HUES64 (cell line): ENCODE results near the gene FBXO11.
"Not testable (repeated sequence)": the region's sequence is repeated elsewhere in the genome, so short reads cannot be mapped to it uniquely, and the experiment has no call there.

Experiments
- H3K27ac ChIP-seq: 2 replicates; pipeline ENCODE4 v1.7.0; 2013; ENCODE audit warnings: low read depth, low read length, inconsistent platforms
- H3K27me3 ChIP-seq: 2 replicates; pipeline ENCODE4 v1.6.1; 2013; ENCODE audit warnings: mild to moderate bottlenecking, low read length; ENCODE audit not compliant: insufficient read depth
- H3K36me3 ChIP-seq: 2 replicates; pipeline ENCODE4 v1.6.1; 2013; ENCODE audit warnings: mild to moderate bottlenecking, low read length; ENCODE audit not compliant: insufficient read depth
- H3K4me1 ChIP-seq: 2 replicates; pipeline ENCODE4 v1.6.1; 2013; ENCODE audit warnings: mild to moderate bottlenecking, low read length, moderate library complexity; ENCODE audit not compliant: insufficient read depth
- H3K4me3 ChIP-seq: 2 replicates; pipeline ENCODE4 v1.5.1; 2013; ENCODE audit warnings: mild to moderate bottlenecking, low read length, moderate library complexity
- H3K9ac ChIP-seq: 2 replicates; pipeline ENCODE4 v1.6.1; 2013; ENCODE audit warnings: mild to moderate bottlenecking, low read depth, low read length
- H3K9me3 ChIP-seq: 2 replicates; pipeline ENCODE4 v1.6.1; 2013; ENCODE audit warnings: low read depth, low read length; ENCODE audit not compliant: insufficient read depth
- WGBS: fragments of 150-250, 120-280 bp; methylation state at CpG from one replicate; pipeline ENCODE4 v1.1.7; 2013; ENCODE audit warnings: missing lambda C conversion rate; 5-methylcytosine and 5-hydroxymethylcytosine counted together

The FBXO11 gene

DNA sequence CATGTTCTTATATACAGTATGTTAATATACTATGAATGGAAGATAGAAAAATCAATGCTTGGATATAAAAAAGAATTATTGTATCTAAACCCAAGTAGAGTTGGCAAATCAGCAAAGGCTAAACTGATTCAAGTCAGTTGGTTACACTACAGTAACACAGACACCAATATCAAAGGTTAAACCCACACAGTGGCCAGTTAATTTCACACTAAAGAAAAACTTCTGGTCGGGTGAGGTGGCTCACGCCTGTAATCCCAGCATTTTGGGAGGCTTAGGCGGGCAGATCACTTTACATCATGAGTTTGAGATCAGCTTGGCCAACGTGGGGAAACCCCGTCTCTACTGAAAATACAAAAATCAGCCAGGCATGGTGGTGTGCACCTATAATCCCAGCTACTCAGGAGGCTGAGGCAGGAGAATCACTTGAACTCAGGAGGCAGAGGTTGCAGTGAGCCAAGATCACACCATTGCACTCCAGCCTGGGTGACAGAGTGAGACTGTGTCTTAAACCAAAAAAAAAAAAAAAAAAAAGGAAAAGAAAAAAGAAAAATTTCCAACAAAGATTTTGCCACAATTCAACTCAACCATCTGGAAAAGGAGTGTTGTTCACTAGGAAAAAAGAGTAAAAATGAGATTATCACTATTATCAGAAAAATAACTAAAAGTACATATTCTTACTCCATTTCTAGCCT, 9.0 kb downstream of the FBXO11 start:
- H3K9me3 ChIP-seq, H3K4me3 ChIP-seq, H3K27ac ChIP-seq, H3K27me3 ChIP-seq, H3K36me3 ChIP-seq, H3K9ac ChIP-seq: not testable (repeated sequence)
- WGBS = 91% methylated on average over 5 of the region's 5 CpGs
- H3K4me1 ChIP-seq = peaks cover 31% of the 10 kb centered on the region

DNA sequence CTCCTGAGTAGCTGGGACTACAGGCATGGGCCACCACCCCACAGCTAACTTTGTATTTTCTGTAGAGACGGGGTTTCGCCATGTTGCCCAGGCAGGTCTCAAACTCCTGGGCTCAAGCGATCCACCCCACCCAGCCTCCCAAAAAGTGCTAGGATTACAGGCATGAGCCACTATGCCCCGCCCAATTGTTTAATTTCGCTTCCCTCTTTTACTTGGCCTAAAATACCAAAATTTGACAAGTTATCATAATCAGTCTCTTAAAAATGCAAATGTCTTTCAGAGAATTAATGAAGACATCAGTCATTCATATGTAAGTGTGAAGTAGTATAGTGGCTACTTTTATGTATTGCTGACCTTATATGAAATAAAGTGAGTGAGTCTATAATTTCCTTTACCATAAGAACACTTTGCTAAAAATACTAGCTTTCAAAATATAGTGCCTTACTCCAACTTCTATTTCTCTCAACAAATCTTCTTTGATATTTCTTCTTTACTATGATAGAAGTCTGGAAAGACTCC, 9.8 kb downstream of the FBXO11 start:
- H3K9me3 ChIP-seq = no peaks in the 10 kb centered on the region
- no peak overlapping the region for H3K27ac ChIP-seq
- 0 out of 2 replicates have a peak, but pooled peaks cover 4% of the 10 kb centered on the region for H3K36me3 ChIP-seq
- H3K27me3 ChIP-seq = no peaks in the 10 kb centered on the region
- 89% methylated on average over 5 of the region's 5 CpGs for WGBS
- no peak overlapping the region for H3K4me3 ChIP-seq
- no peak overlapping the region for H3K9ac ChIP-seq
- H3K4me1 ChIP-seq = peaks cover 31% of the 10 kb centered on the region

DNA sequence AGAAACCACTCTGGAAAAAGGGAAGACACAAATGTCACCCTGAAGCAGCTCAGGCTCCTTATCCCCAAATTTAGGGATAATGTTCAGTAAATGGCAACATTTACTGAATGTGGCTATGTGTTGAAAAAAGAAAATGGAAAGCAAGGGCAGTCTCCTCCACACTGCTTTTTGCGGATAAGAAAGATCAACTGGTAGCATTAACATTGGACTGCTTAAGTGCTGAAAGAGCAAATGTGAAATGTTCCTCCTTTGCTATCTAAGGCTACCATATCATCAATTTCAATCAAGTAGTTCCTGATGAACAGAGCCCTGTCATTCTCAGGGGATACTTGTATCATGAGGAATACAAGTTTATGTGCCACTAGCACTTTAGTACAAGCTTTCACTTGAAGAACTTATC, 12.5 kb downstream of the FBXO11 start:
- Histone ChIP-seq H3K9ac (no peak overlapping the region), H3K27ac (no peak overlapping the region), H3K36me3 (no peaks in the 10 kb centered on the region), H3K27me3 (no peaks in the 10 kb centered on the region), H3K9me3 (no peaks in the 10 kb centered on the region), H3K4me3 (no peak overlapping the region), H3K4me1 (peaks cover 31% of the 10 kb centered on the region)
- WGBS = 91% methylated on average over 1 of the region's 1 CpG

DNA sequence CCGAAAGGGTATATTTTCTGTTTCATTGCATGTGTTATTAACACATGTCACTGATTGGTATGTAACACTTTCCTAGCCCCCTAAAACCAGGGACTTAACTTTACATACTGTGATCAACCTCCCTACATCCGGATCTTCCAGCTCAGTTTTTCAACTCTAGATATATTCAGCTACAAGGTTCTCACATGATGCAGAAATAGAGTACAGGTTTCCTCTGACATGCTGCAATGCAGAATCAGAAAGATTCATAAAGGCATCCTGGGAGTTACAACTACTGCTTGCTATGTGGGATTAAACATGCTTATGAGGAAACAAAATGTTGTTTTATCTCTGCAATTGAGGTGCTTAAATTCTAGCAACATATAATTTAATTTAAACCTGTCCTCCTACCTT, 14.0 kb downstream of the FBXO11 start:
- Histone ChIP-seq H3K9me3 (no peaks in the 10 kb centered on the region), H3K9ac (no peak overlapping the region), H3K27me3 (no peaks in the 10 kb centered on the region), H3K27ac (no peak overlapping the region), H3K4me3 (no peak overlapping the region), H3K36me3 (no peaks in the 10 kb centered on the region), H3K4me1 (peaks cover 23% of the 10 kb centered on the region)
- WGBS = 100% methylated on average over 2 of the region's 2 CpGs

DNA sequence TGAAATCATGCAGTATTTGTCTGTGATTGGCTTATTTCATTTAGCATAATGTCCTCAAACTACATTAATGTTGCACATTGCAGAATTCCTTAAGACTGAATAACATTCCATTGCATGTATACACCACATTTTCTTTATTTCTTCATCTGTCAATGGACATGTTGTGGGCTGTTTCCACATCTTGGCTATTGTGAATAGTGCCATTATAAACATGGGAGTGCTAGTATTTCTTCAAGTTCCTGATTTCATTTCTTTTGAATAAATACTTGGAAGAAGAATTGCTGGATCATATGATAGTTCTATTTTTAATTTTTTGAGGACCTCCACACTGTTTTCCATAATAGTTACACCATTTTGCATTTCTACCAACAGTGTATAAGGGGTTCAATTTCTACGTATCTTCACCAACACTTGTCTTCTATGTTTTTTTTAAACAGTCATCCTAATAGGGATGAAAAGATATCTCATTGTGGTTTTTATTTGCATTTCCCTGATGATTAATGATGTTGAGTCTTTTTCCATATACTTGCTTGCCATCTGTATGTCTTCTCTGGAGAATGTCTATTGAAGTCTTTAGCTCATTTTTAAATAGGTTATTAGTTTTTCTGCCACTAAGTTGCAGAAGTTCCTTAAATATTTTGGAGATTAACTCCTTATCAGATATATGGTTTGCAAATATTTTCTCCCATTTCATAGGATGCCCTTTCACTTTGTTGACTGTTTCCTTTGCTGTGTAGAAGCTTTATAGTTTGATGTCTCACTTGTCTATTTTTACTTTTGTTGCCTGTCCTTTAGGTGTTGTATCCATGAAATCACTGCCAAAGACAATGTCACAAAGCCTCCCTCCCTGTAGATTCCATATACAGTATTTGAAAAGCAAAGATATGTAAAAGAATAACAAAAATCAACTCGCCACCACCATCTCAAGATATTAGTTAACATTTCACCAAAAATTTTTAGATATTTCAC, 14.6 kb downstream of the FBXO11 start:
- peaks cover 16% of the 10 kb centered on the region for H3K4me1 ChIP-seq
- 100% methylated on average over 1 of the region's 2 CpGs for WGBS
- H3K4me3 ChIP-seq = no peak overlapping the region

DNA sequence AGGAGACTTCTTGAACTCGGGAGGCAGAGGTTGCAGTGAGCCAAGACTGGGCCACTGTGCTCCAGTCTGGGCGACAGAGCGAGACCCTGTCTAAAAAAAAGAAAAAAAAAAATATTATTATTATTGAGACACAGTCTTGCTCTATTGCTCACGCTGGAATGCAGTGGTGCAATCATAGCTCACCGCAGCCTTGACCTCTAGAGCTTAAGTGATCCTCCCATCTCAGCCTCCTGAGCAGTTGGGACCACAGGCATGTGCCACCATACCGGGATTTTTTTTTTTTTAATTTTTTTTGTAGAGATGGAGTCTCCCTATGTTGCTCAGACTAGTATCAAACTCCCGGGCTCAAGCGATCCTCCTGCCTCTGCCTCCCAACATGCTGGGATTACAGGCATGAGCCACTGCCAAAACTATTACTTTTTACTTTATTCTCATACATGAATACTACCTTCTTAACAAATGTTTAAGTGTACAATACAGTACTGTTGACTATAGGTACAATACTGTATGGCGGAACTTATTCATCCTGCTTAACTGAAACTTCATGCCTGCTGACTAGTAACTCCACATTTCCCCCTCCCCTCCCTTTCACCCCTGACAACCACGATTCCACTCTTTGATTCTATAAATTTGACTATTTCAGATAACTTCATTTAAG, 15.5 kb downstream of the FBXO11 start:
- H3K9me3 ChIP-seq = no peaks in the 10 kb centered on the region
- peaks cover 9% of the 10 kb centered on the region; the same call in 1 of the 2 replicates for H3K4me1 ChIP-seq
- no peak overlapping the region for H3K9ac ChIP-seq
- no peaks in the 10 kb centered on the region for H3K27me3 ChIP-seq
- H3K4me3 ChIP-seq = no peak overlapping the region
- 97% methylated on average over 8 of the region's 10 CpGs for WGBS
- no peaks in the 10 kb centered on the region for H3K36me3 ChIP-seq
- H3K27ac ChIP-seq = no peak overlapping the region

More for the DNA sequence above, 14.6 kb downstream of the FBXO11 start:
- no peaks in the 10 kb centered on the region for H3K27me3 ChIP-seq
- H3K9ac ChIP-seq = no peak overlapping the region
- no peak overlapping the region for H3K27ac ChIP-seq
- no peaks in the 10 kb centered on the region for H3K36me3 ChIP-seq
- no peaks in the 10 kb centered on the region for H3K9me3 ChIP-seq

DNA sequence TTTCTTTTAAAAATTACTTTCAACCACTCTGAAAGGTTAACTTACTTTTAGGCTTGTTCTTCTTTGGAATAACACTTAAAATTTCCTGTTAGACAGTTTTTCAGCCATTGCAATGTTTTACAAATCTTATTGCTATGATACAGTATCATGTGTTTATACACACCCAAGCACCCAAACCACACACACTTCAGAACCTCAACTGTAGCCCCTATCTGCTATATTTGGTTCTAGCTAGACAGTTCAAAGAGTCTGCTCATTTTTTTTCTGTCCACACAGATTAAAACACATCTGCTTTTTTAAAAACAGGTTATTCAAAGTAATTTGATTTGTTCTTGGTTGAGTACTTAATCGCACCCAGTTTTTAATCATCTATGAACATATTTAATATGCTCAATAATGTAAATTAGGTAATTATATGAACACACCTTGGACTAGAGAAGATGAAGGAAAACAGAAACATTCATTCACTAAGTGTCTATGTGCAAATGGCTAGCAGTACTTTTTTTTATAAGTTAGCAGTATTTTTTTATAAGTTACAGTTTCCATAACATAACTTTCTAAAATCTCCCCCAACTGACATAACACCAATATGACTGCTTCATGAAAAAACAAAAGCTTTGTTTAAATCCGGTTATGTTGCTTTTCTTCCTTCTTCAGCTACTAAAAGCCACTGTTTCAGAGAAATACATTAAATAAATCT, 17.6 kb downstream of the FBXO11 start:
- peaks cover 4% of the 10 kb centered on the region; the same call in 1 of the 2 replicates for H3K4me1 ChIP-seq
- H3K36me3 ChIP-seq = no peaks in the 10 kb centered on the region
- no peak overlapping the region for H3K4me3 ChIP-seq
- H3K9ac ChIP-seq = no peak overlapping the region
- H3K27me3 ChIP-seq = no peaks in the 10 kb centered on the region
- 80% methylated on average over 1 of the region's 2 CpGs for WGBS
- H3K9me3 ChIP-seq = no peaks in the 10 kb centered on the region
- H3K27ac ChIP-seq = no peak overlapping the region

DNA sequence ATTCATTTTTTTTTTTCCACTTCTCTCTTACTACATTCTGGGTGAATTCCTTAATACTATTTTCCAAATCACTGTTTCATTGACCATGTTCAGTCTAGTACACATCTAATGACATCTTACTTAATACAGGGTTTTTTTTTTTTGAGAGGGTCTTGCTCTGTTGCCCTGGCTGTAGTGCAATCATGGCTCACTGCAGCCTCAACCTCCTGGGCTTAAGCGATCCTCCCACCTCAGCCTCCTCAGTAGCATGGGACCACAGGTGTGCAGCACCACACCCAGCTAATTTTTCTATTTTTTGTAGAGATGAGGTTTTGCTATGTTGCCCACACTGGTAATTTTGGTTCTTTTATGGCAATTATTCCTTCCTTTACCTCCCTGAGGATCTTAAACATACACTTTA, 29.4 kb downstream of the FBXO11 start:
- WGBS = 100% methylated on average over 1 of the region's 1 CpG
- H3K27me3 ChIP-seq = no peaks in the 10 kb centered on the region
- no peak overlapping the region for H3K9ac ChIP-seq
- peaks cover 2% of the 10 kb centered on the region; the same call in 1 of the 2 replicates for H3K36me3 ChIP-seq
- no peak overlapping the region for H3K4me3 ChIP-seq
- peaks cover 10% of the 10 kb centered on the region; the same call in 1 of the 2 replicates for H3K4me1 ChIP-seq
- no peak overlapping the region for H3K27ac ChIP-seq
- no peaks in the 10 kb centered on the region for H3K9me3 ChIP-seq

DNA sequence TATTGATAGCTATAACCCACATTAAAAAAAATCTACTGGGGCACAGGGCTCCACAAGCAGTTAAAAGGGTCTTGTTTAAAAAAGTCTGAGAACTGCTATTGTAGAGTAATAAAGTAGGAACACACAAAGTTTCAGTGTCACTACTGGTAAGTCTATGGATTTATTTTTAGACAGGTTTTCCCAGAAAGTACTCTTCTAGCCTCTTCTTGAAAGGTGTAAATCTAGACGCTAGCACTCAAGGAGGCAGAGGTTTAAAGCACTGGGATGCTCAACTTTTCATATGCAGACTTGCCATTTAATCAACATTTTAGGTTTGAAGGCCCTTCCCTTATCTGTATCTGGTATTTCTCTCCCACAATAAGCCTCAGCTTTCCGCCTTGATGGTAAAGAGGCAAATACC, 33.4 kb downstream of the FBXO11 start:
- Histone ChIP-seq H3K36me3 (no peaks in the 10 kb centered on the region; the same call in 1 of the 2 replicates), H3K9me3 (no peaks in the 10 kb centered on the region), H3K27ac (no peak overlapping the region), H3K9ac (no peak overlapping the region), H3K4me3 (no peak overlapping the region), H3K27me3 (no peaks in the 10 kb centered on the region), H3K4me1 (peaks cover 39% of the 10 kb centered on the region)
- 79% methylated on average over 2 of the region's 2 CpGs for WGBS

DNA sequence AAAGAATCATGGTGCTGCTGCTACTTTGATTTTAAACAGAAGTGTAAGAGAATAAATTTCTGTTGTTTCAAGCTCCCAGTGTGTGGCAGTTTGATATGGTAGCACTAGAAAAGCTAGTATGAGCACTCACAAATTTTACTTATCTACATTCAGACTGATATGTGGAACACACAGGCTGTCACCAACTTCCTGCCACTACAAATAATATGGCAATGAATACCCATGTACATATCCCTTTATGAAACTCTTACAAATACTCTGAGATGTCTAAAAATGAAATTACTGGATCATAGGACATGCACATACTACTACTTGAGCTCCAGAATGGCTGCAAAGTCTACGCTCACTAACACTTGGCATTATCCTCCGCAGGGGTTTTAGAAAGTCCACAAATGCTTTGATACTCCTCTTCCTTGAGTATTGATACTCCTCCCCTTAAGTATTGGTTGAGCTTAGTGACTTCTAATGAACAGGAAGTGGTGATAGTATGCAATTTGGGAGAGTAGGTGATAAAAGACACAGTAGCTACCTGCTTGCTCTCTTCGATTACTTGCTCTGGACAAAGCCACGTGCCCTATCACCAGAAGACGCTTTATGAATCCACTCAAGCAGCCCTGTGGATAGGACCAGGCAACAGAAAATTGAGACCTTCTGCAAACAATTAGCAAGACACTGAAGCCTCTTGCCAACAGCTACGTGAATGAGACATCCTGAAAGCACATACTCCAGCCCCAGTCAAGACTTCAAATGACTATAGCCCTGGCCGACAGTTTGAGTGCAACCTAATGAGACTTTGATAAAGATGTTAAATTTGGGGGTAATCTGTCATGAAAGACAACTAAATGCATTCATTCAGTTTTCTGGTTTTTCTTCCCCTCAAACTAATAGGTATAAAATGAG, 35.4 kb downstream of the FBXO11 start:
- Histone ChIP-seq H3K36me3 (no peaks in the 10 kb centered on the region; the same call in 1 of the 2 replicates), H3K4me1 (peaks cover 39% of the 10 kb centered on the region), H3K4me3 (no peak overlapping the region), H3K9me3 (no peaks in the 10 kb centered on the region), H3K27me3 (no peaks in the 10 kb centered on the region), H3K9ac (0 out of 2 replicates have a peak overlapping the region, but pooled peaks have one; percentile 7), H3K27ac (peak overlapping the region; percentile 46)
- WGBS = 91% methylated on average over 7 of the region's 7 CpGs
